Measurements from ENCODE around the gene OBSL1. TPM values are rescaled to one million over a fixed set of nuclear protein-coding genes. Genes with fewer than 3 reads are reported as not detected.

The OBSL1 gene
- total RNA-seq, 1 donor from 2014 or later, result 0.59 TPM

- Mint-ChIP-seq H3K36me3 (ENCODE audit: low read depth) (no peaks in the 10 kb centered on the region), H3K9me3 (no peaks in the 10 kb centered on the region), H3K4me1 (ENCODE audit: low read depth) (no peaks in the 10 kb centered on the region), H3K27me3 (ENCODE audit: low read depth) (peaks cover 24% of the 10 kb centered on the region), H3K4me3 (ENCODE audit: low read depth) (no peak overlapping the region), H3K27ac (no peak overlapping the region)
- intact Hi-C loops (cut with micrococcal nuclease), result no loop called here
- no peak for DNase-seq (ENCODE audit: low spot score)
These were observed 3.5 kb downstream of the OBSL1 start for GRCh38 chr2:219567791-219568361.

DNA sequence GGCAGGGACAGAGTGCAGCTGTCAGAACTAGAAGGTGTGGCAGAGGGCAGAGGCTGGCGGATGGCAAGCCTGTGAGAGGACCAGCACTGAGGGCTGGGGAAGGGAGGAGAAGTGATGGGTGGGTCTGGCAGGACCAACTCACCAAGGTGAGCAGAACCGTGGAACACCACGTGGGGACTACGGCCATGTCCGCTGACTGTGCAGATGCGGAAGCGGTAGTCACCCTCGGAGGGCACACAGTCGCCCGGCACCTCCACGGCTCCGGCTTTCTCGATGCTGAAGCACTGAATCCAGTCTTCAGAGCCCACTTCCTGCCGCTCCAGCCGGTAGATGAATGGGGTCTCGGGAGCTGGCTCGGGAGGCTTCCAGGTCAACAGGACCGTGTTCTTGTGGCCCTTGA is 4.2 kb downstream of the OBSL1 start:
- Mint-ChIP-seq H3K4me1 (ENCODE audit: low read depth) (no peaks in the 10 kb centered on the region), H3K27ac (no peak overlapping the region)

DNA sequence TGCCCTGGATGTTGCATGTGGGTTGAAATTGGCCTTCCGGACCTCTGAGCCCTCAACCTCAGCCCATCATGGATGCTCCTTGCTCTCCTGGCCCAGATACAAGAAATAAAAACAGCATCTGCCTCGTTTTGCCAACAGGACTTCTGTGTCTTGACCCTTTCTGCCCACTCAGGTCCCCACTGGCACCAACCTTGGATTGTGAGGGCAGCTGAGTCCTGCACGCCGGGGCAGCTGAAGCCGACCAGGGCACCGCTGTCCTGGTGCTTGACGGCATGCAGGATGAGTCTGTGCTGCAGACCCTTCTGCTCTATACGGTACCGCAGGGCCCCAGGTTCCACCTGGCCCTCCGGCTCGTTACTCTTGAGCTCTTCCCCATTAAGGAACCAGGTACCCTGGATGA is 4.7 kb downstream of the OBSL1 start:
- Mint-ChIP-seq H3K4me1 (ENCODE audit: low read depth) (no peaks in the 10 kb centered on the region), H3K36me3 (ENCODE audit: low read depth) (no peaks in the 10 kb centered on the region), H3K4me3 (ENCODE audit: low read depth) (no peak overlapping the region), H3K27ac (no peak overlapping the region), H3K27me3 (ENCODE audit: low read depth) (peaks cover 14% of the 10 kb centered on the region), H3K9me3 (no peaks in the 10 kb centered on the region)
- no peak for DNase-seq (ENCODE audit: low spot score)
- intact Hi-C loops (cut with micrococcal nuclease), result no loop called here

More for the DNA sequence above, 4.2 kb downstream of the OBSL1 start:
- DNase-seq (ENCODE audit: low spot score), result no peak
- intact Hi-C loops (cut with micrococcal nuclease), result no loop called here
- Mint-ChIP-seq H3K4me3 (ENCODE audit: low read depth) (no peak overlapping the region), H3K36me3 (ENCODE audit: low read depth) (no peaks in the 10 kb centered on the region), H3K27me3 (ENCODE audit: low read depth) (peaks cover 19% of the 10 kb centered on the region), H3K9me3 (no peaks in the 10 kb centered on the region)

DNA sequence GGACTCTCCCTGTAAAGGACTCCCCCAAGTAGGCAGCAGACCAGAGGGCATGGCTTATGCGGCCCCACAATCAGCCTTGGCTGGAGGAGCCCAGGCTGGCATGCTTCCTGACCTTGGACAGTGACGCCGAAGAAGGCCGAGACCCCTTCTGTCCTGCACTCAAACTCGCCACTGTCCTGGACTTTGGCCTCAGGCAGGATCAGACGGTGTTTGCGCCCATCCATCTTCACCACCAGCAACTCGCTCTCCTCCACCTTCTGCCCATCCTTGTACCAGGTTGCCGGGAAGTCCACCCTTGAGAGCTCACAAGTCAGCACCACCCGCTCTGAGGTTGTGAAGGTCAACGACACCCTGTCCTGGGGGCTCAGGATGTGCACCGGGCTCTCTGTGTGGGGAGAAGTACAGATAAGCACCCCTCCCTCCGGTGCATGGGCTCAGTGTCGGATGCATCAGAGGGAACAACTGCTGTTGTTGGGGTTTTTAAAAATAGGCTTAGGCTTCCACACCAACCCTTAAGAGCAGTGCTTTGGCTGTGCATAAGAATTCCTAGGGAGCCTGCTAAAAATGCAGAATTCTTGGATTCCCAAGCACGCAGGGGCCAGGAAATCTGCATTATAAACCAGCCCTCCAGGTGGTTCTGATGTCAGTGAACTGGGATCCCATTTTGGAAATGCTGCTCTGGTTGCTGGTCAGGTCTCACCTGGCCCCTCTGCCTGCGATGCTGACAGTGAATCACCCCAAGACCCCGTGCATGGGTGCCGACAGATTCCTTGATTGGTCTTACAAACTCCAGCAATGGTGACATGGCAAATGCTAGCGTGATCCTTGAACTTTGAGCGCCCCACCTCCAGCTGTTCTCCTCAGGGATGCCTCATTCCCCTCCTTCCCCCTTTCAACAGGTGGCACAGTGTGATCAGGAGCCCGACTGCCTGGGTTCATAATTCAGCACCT is 5.9 kb downstream of the OBSL1 start:
- H3K27me3 Mint-ChIP-seq (ENCODE audit: low read depth), result peaks cover 14% of the 10 kb centered on the region
- H3K27ac Mint-ChIP-seq, result no peak overlapping the region
- DNase-seq (ENCODE audit: low spot score), result no peak
- intact Hi-C loops (cut with micrococcal nuclease), result no loop called here
- H3K36me3 Mint-ChIP-seq (ENCODE audit: low read depth), result no peaks in the 10 kb centered on the region
- no peak overlapping the region for H3K4me3 Mint-ChIP-seq (ENCODE audit: low read depth)
- H3K9me3 Mint-ChIP-seq, result no peaks in the 10 kb centered on the region
- H3K4me1 Mint-ChIP-seq (ENCODE audit: low read depth), result no peaks in the 10 kb centered on the region

DNA sequence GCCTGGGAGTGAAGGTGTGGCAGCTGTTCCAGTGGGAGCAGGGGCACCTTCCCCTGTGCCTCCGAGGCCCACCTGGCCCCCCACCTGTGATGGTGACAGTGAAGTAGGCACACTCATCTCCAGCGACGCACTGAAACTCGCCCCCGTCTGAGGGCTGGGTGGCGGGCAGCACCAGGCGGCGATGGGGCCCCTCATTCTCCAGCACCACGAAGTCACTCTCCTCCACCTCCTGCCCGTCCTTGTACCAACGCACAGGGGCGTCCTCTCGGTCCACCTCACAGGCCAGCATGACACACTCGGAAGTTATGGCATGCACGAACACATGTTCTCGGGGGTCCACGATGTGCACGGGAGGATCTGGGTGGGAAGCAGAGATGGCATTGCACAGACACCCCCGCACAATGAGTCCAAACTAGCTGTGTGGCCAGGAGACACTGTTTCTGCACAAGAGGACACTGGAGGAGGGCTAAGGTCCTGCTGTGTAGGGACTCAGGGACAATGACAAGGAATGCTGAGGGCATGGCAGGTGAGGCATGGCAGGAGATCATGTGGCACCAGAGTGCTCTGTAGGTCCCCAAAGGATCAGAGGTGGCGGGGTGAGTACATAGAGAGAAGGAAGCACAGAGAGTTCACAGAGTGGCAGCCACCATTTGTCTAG is 7.9 kb downstream of the OBSL1 start:
- Mint-ChIP-seq H3K27me3 (ENCODE audit: low read depth) (no peaks in the 10 kb centered on the region), H3K36me3 (ENCODE audit: low read depth) (no peaks in the 10 kb centered on the region), H3K27ac (no peak overlapping the region), H3K9me3 (no peaks in the 10 kb centered on the region), H3K4me3 (ENCODE audit: low read depth) (no peak overlapping the region), H3K4me1 (ENCODE audit: low read depth) (no peaks in the 10 kb centered on the region)
- intact Hi-C loops (cut with micrococcal nuclease), result no loop called here
- DNase-seq (ENCODE audit: low spot score), result no peak

DNA sequence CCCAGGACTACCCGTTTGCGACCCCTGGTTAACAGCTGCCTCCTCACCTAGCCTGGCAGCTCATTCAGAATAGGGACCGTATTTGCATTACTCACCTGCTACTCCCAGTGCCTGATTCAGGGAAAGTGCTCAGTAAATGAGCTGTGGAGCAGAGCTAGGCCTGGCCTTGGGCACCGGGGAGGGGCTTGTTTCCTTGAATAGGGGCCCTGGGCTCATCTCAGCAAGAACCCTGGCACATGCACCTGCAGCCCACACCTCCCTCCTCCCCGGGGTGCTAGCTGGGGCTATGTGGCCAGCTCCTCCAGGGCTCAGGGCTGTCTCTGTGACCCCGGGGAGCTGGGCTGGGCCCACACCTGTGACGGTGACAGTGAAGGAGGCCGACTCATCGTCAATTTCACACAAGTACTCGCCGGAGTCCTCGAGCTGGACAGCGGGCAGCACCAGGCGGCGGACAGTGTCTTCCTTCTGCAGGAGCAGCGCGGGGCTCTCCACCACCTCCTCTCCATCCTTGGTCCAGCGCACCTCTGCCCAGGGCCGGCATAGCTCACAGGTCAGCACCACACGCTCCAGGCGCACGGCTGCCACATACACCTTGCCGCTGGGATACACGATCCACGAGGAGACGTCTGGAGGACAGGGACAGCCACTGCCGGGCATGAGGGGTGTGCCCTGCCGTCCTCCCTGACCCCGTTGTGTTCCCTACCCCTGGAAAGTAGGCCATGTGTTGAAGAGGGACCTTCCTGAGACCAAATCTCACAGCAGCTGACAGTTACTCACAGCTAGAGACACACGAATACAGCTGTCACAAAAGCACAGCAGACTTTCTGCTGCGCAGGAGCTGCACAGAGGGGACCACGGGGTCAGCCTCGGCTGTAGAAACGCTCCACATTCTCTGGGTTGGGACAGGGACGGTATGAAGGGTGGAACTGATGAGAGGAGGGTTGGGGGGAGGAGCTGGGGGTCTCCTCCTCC is 9.0 kb downstream of the OBSL1 start:
- H3K27me3 Mint-ChIP-seq (ENCODE audit: low read depth), result no peaks in the 10 kb centered on the region
- intact Hi-C loops (cut with micrococcal nuclease), result no loop called here
- DNase-seq (ENCODE audit: low spot score), result no peak
- no peaks in the 10 kb centered on the region for H3K36me3 Mint-ChIP-seq (ENCODE audit: low read depth)
- H3K4me1 Mint-ChIP-seq (ENCODE audit: low read depth), result no peaks in the 10 kb centered on the region
- H3K4me3 Mint-ChIP-seq (ENCODE audit: low read depth), result no peak overlapping the region
- H3K27ac Mint-ChIP-seq, result no peak overlapping the region
- no peaks in the 10 kb centered on the region for H3K9me3 Mint-ChIP-seq

DNA sequence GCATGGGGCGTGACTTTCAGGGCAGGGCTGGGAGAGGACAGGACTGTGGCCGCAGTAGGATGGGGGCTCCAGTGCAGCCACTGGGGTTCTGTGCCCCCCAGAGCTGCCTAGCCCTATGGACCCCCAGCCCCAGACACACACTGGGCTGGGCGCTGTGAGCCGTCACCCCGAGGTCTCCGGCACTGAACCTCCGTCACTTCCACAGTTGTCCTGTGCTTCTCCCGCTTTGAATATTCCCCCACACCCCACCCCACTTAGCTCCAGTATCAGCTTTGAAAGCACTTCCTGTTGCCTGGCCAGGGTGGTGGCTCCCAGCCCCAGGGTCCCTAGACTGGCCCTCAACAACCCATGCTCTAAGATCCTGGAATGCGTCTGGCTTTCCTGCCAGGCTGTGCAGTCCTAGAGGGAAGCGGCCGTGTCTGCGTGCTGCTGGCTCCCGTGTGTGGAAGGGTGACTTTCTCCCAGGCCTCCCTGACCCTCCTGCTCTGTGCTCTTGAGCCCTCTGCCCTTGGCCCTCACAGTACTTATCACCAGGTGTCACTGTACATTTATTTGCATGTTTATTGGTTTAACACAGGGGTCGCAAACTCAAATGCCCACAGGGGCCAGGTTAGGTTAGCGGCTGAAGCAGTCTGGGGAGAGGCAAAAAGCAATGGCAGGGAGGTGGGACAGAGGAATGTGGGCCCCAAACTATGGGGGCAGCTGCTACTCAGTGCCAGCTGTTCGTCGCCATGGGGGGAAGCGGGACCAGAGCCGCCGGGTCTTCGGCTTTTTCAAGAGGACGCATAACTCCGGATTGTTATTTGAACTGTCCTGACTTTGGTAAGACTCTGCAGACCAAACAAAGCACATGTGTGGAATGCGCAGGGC is 9.9 kb downstream of the OBSL1 start:
- H3K36me3 Mint-ChIP-seq (ENCODE audit: low read depth), result no peaks in the 10 kb centered on the region
- DNase-seq (ENCODE audit: low spot score), result no peak
- H3K4me1 Mint-ChIP-seq (ENCODE audit: low read depth), result no peaks in the 10 kb centered on the region
- no peak overlapping the region for H3K27ac Mint-ChIP-seq
- H3K27me3 Mint-ChIP-seq (ENCODE audit: low read depth), result no peaks in the 10 kb centered on the region
- intact Hi-C loops (cut with micrococcal nuclease), result no loop called here
- no peaks in the 10 kb centered on the region for H3K9me3 Mint-ChIP-seq
- H3K4me3 Mint-ChIP-seq (ENCODE audit: low read depth), result no peak overlapping the region

GRCh38 chr2:219560893-219561178 is 10.5 kb downstream of the OBSL1 start:
- DNase-seq (ENCODE audit: low spot score), result no peak
- Mint-ChIP-seq H3K36me3 (ENCODE audit: low read depth) (no peaks in the 10 kb centered on the region), H3K9me3 (no peaks in the 10 kb centered on the region), H3K4me3 (ENCODE audit: low read depth) (no peak overlapping the region), H3K27ac (no peak overlapping the region), H3K4me1 (ENCODE audit: low read depth) (no peaks in the 10 kb centered on the region), H3K27me3 (ENCODE audit: low read depth) (no peaks in the 10 kb centered on the region)
- intact Hi-C loops (cut with micrococcal nuclease), result no loop called here

DNA sequence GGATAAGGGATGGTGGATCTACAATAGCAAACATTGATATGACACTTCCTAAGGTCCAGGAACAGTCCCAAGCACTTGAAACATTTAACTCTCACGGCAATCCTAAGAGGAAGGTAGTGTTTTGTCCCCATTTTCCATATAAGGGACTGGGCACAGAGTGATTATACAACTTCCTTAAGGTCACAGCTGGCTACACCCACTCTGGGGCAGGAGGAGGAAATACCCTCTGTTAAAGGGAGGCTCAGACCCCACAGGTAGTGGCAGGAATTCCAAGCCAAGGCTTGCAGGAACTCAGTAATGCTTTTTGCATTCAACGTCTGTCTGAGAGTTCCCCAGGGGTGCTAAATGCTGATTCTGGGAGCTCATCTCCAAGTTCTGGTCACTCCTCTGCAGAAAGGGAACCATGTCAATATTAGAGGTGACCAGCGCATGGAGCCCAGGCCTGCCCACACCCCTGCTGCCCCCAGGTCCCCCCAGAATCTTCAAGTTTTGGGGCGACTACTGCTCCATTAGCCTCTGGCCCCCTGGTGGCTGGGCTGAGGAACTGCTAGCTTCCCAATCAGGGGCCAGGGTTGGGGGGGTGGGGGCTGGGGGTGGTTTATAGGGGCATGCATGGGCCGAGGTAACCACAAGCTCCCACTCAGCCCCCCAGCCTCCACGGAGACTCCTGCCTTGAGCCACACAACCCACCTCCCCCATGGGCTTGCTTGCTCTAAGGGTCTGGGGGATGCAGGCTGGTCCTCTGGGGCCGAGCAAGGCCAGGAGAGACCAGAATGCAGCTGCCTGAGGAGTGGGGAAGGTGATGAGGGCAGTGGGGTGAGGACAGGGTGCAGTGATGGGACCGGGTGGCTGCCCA is 11.1 kb downstream of the OBSL1 start:
- intact Hi-C loops (cut with micrococcal nuclease), result no loop called here

DNA sequence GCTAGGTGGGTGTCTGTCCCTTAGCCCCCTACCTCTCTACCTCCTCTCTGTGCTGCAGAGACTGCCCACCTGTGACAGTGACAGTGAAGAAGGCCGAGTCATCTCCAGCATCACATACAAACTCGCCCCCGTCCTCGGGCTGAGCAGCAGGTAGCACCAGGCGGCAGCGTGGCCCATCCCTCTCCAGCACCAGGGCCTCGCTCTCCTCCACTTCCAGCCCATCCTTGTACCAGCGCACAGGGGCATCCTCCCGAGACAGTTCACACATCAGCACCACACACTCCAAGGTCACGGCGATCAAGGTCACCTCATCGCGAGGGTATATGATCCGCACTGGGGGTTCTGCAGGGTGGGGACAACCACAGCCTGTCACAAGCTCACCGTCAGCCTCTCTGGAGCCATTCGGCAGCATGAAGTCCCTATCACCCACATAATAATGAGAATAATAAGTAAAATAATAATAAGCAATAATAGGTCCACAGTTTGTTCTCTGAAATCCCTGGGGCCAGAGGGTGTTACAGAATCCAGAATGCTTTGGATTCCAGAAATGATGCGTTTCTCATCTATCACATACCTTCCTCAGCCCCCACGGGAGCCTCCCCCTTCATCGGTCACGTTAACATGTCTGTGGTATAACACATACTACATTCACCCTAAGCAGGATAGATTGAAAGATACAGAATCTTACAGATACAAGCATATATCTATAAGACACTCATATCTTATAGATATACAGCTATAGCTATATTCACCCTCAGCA is 12.0 kb downstream of the OBSL1 start:
- no peaks in the 10 kb centered on the region for H3K9me3 Mint-ChIP-seq
- H3K4me1 Mint-ChIP-seq (ENCODE audit: low read depth), result no peaks in the 10 kb centered on the region
- H3K4me3 Mint-ChIP-seq (ENCODE audit: low read depth), result no peak overlapping the region
- intact Hi-C loops (cut with micrococcal nuclease), result loop anchor here (2.0 kb wide), 1 partner anchor 17 kb away; the partner anchor contains the start of gene CHPF
- no peaks in the 10 kb centered on the region for H3K27me3 Mint-ChIP-seq (ENCODE audit: low read depth)
- H3K27ac Mint-ChIP-seq, result no peak overlapping the region
- no peak for DNase-seq (ENCODE audit: low spot score)
- no peaks in the 10 kb centered on the region for H3K36me3 Mint-ChIP-seq (ENCODE audit: low read depth)

More for the DNA sequence above, 11.1 kb downstream of the OBSL1 start:
- Mint-ChIP-seq H3K9me3 (no peaks in the 10 kb centered on the region), H3K27me3 (ENCODE audit: low read depth) (no peaks in the 10 kb centered on the region), H3K4me3 (ENCODE audit: low read depth) (no peak overlapping the region), H3K27ac (no peak overlapping the region), H3K4me1 (ENCODE audit: low read depth) (no peaks in the 10 kb centered on the region), H3K36me3 (ENCODE audit: low read depth) (no peaks in the 10 kb centered on the region)
- DNase-seq (ENCODE audit: low spot score), result no peak

Measured in activated T-helper 2 cell treated with anti-CD3 and anti-CD28 coated beads, Interferon-gamma antibody, Interleukin-2, Interleukin-4, amounts not matched to agents 10 μg/mL and 5 μg/mL and 100 μg/mL, durations not matched to agents 14 hours and 24 hours and 36 hours (primary cell).